NCI-H2107 (cell line): ENCODE data around the gene GRAMD4.

Experiments used
- DNase-seq: peaks from one replicate; lab custom pipeline; 2025; lab: John Stamatoyannopoulos, UW

GRAMD4 gene

DNA sequence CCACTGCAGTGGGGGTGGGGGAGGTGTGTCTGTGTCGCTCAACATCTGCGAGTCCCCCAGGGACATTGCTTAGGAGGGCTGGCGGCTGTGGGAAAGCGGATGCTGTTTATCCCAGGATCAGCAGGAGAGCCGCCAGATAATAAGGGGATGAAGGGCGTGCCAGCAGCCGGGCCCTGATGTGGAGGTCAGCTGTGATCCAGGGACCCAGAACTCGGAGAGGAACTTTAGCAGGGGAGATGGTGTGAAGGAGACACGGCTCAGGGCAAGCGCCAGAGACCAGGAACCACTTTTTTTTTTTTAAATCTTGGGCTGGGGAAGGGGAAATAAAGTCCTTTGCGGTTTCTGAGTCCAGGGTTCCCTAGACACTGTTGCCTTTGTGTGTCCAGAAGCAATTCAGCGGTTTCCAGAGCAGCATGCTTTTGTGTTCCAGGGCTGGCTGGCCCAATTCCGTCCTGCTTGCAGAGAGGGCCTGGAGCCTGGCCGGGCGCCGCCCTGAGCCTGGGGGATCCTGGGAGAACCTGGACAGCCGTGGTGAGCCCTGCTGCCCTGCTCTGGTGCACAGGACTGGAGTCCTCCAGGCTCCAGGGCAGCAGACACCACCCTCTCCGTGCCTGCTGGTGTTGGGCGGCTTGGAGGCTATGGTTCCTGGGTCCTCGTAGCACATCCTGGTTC is at the start of gene GRAMD4:
GRAMD4 (plus strand) TSS at position 557 of the 672 bp plus-strand sequence. CDS start 6,414 bp downstream, outside the sequence.
- no peak for DNase-seq

GRCh38 chr22:46571642-46572250 is 48.4 kb upstream of the GRAMD4 start:
- no peak for DNase-seq

DNA sequence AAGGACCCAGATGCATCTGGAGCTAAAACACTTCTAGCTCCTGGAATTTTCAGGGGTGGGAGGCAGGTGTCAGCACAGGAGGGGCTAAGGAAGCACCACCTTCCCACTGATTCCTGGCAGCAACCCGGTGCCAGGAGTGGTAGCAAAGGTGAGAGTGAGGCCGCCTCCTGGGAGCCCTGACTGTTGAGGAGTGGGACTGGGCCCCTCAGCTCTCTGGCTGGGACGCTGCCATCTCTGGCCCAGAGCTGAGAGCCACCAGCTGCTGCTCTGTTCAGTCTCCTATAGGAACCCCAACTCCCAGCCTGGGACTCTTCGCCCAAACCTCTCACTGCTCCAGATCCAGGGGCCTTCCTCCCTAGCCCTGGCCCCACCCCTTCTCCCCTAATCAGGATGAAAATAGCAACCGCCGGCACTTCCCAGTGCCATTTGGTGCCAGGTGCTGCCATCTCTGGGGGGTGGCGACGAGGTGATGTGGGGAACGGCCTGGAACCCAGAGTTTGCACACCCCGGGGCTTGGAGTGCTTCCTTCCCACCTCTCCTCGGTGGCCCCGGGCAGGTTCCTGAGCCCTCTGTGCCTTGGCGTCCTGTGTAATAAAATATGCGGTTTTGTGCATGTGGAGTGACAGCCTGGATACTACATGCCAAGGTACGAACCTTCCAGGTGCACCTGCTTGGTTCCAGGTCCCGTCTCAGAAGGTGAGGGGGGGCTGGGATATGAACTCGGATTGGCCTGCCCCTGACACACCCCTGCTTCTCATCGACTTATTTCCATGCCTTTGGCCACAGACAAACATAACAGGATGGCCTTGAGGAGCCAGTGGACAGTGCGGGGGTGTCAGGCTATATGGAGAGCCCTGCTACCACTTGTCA is 47.0 kb upstream of the GRAMD4 start:
- DNase-seq, result no peak

- no peak for DNase-seq
Observed at GRCh38 chr22:46573781-46574437, 46.3 kb upstream of the GRAMD4 start.

DNA sequence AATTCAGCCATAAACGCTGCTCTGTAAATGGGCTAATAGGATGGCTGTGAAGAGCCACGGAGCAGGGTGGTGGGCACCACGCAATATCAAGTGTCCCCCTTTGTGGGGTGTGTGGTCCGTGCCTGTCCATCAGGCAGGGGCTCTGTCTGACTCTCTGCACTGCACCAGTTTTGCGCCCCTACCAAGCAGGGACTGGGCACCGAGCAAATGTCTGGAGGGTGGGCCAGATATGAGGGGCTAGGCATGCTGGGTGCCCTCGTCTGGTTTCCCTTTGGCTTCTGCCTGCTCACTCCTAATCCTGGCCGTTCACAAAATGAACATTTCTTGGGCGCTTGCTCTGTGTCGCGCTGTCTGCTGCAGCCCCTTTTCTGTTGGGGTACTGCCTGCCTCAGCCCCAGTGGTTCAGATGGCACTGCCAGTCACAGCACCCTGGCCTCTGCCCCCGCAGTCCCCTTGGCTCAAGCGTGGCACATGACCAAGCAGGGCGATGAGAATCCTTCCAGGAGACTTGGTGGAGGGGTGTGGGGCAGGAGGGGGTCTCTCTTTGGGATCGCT is 45.7 kb upstream of the GRAMD4 start:
- no peak for DNase-seq

GRCh38 chr22:46574993-46575910 is 44.9 kb upstream of the GRAMD4 start:
- DNase-seq, result no peak

DNA sequence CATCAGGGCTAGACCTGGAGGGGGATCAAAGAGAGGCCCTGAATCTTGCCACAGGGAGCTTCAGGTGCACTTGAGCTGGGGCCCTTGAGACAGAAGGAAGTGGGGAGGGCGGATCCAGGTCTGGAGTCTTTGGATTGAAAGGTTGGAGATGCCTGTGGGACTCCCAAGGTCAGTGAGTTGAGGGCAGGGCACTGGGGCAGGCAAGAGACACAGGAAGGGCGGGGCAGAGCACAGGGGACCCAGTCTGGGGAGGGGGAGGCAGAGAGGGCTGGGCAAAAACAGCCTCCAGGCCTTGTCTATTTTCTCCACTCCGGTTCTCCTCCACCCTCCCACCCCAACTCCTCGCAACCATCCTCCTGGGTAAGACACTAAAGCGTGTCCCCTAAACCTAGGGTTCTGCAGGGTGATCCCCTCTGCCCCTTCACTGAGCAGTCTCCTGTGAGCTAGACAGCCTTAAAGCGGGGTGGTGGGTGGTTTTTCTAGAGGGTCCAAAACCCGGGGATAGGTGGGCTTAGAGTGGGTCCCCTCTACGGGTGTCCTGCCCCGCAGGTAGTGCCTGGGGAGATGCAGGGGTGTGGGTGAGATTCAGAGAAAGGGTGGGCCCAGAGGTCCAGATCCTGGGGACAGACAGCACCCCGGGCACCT is 44.2 kb upstream of the GRAMD4 start:
- no peak for DNase-seq

- no peak for DNase-seq
Observed at GRCh38 chr22:46576556-46577367, 43.4 kb upstream of the GRAMD4 start.

GRCh38 chr22:46577368-46578249 is 42.6 kb upstream of the GRAMD4 start:
- no peak for DNase-seq

DNA sequence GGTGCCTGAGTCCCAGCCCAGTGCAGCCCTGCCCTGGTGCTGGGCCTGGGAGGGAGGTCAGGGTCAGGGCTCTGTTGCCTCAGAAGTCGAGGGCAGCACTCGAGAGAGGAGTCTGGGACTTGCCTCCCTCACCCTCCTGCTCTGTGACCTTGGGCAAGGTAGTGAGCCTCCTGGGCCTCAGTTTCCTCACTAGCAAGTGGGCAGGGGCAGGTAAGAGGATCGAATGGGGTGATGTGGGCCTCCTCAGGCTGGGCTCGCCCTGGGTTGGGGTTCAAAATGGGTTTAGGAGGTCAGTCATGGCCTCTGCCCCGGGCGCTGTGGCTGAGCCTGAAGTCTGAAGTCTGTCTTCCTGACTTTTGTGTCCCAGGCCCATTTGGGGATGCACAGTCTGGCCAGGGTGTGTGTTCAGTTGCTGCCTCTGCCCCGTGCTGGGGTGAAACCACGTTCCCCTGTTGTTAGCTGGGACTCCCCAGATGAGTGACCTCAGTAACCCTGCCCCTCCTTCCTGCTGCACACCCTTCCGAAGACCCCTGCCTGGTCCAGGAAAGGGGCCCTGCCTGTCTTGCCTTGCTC is 41.8 kb upstream of the GRAMD4 start:
- DNase-seq, result no peak

- no peak for DNase-seq
Observed at GRCh38 chr22:46578824-46579561, 41.2 kb upstream of the GRAMD4 start.

DNA sequence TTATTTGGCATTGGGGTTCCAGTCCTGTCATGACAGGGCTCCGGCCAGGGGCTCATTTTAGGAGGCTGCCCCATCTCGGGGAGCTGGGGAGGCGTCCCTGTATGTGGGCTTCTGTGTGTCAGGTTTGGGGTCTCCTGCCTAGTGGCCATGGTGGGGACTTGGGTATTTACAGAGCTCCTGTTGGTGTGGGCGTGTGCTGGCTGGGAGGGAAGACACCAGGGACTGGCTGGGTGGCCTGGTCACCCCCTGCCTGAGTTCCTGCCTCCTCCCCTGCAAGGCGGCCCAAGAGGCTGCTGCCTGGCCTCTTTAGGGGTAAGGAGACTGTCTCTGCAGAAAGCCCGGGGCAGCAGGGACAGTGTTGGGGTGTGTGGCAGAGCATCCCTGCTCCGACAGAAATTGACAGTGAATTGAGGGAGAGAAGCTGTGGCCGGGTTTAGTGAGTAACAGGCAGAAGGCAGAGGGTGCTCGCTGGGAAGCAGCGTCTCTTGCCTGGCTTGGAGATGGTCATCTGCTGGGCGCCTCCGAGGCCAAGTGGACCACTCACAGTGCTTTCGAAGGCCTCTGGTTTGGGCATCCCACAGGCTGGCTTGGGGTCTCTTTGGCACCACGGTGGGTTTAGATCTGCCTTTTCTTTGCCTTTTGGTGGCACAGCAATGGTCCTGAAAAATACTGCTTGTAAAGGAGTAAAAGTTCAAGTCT is 40.3 kb upstream of the GRAMD4 start:
- DNase-seq, result no peak

- no peak for DNase-seq
Observed at GRCh38 chr22:46580940-46581537, 39.1 kb upstream of the GRAMD4 start.

DNA sequence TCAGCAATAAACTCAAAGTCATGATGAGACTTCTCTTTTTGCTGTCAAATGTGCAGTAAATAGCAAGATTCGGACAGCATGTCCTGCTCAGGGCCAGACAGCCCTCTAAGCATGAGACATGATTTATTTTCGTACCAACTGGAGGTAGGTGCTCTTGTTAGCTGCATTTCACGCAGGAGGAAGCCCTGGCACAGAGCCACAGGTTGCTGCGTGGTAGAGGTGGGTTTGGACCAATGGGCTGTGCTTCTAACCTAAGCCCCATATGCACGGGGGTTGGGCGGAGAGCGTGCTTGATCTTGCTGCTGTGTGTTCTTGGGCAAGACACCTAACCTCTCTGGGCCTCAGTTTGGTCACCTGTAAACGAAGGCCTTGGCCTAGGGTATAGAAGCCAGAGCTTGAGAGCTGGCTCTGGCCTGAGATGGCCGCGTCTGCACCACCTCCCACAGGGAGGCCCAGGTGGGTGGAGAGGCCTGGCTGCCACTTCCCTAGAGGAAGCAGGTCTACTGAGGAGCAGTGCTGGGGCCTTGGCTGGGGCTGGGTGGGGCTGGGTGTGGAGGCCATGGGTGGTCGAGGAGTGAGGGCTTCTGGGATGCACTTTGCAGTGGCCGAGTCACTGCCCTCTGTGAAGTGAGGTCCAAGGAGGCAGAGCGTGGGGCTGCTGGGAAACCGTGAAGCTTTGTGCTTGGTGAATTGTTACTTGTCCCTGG is 38.5 kb upstream of the GRAMD4 start:
- no peak for DNase-seq

- DNase-seq, result no peak
Observed at GRCh38 chr22:46582281-46582933, 37.8 kb upstream of the GRAMD4 start.
